HT1080 (cell line): ENCODE measurements around the gene EIF5AL1. TPM values are rescaled to one million over a fixed set of nuclear protein-coding genes. Genes with fewer than 3 reads are reported as not detected.
A peak's percentile ranks its signal among the peaks of the same experiment; 100 is the strongest.
"Not testable (repeated sequence)": the region's sequence is repeated elsewhere in the genome, so short reads cannot be mapped to it uniquely, and the experiment has no call there.

Source experiments
- DNase-seq: peaks from one replicate; pipeline ENCODE4 v3.0.0-alpha.2; 2015; ENCODE audit warnings: low read depth
- small RNA-seq: library from RNA; depleted of rRNA; stranded (forward); fragments of <200 nt; gene quantifications from one replicate; pipeline ENCODE3, GENCODE V24; 2014
- total RNA-seq: library from RNA; depleted of rRNA; stranded (reverse); fragments of >200 nt; shearing (Covaris generic); gene quantifications from 2 replicates; pipeline ENCODE4 v1.2.3, GENCODE V29; 2014; rRNA removed

The EIF5AL1 gene
- total RNA-seq, 1 experiment from 2014 or later: 1.0 TPM

- no peak for DNase-seq
Observed at GRCh38 chr10:79555354-79556309, 43.3 kb downstream of the EIF5AL1 start.

- not testable (repeated sequence) for DNase-seq
Observed at GRCh38 chr10:79556961-79557360, 44.6 kb downstream of the EIF5AL1 start.

GRCh38 chr10:79559726-79560125 is 47.4 kb downstream of the EIF5AL1 start:
- peak; percentile 55 for DNase-seq

GRCh38 chr10:79560160-79560709 is 47.9 kb downstream of the EIF5AL1 start, which contains the start of gene SFTPA2:
Gene SFTPA2 (minus strand): TSS chr10:79560407. CDS start chr10:79559483, 924 bp downstream.
- DNase-seq: no peak

- no peak for DNase-seq
Observed at GRCh38 chr10:79561257-79561656, 48.9 kb downstream of the EIF5AL1 start.

- DNase-seq: peak; percentile 35
Observed at GRCh38 chr10:79562135-79562756, 49.9 kb downstream of the EIF5AL1 start.

- DNase-seq: no peak
Observed at GRCh38 chr10:79563426-79563825, 51.1 kb downstream of the EIF5AL1 start.

Small RNA genes lying within 50 kb of the gene (small RNA-seq; reads per million reads assigned to genes)
- gene BX248123.2: not detected
- not detected for gene RPS12P18

Other genes starting within 250 kb of the EIF5AL1 start
- gene PPIF, start 165.1 kb upstream of the EIF5AL1 start, total RNA-seq: 65.0 and 86.7 TPM in 2 replicates
- gene ZCCHC24, start 66.9 kb upstream of the EIF5AL1 start, total RNA-seq: 6.4 and 9.4 TPM in 2 replicates
- not detected in 2 replicates for gene SFTPA2, start 47.9 kb downstream of the EIF5AL1 start, total RNA-seq
- not detected in 2 replicates for gene SFTPA1, start 98.4 kb downstream of the EIF5AL1 start, total RNA-seq
- 0.03 TPM in 1 of 2 replicates, not detected in the other for gene NUTM2B, start 190.7 kb downstream of the EIF5AL1 start, total RNA-seq